T-helper 2 cell treated with Interferon-gamma antibody and Interleukin-4, amounts not matched to agents 5 μg/mL and 100 μg/mL, for 36 hours (primary cell): ENCODE results near the gene TRMT61A.

Experiments used
- DNase-seq: peaks from one replicate; pipeline ENCODE4 v3.0.0; 2021; ENCODE audit warnings: low spot score
- H3K27ac Mint-ChIP-seq: one replicate; pipeline ENCODE4 v1.8.0; 2021; ENCODE audit warnings: mild to moderate bottlenecking, mixed read lengths
- H3K27me3 Mint-ChIP-seq: one replicate; pipeline ENCODE4 v1.8.0; 2021; ENCODE audit warnings: low read depth, mixed read lengths
- H3K36me3 Mint-ChIP-seq: one replicate; pipeline ENCODE4 v1.8.0; 2021; ENCODE audit warnings: low read depth, mixed read lengths
- H3K4me1 Mint-ChIP-seq: one replicate; pipeline ENCODE4 v1.8.0; 2021; ENCODE audit warnings: low read depth, mixed read lengths
- H3K4me3 Mint-ChIP-seq: one replicate; pipeline ENCODE4 v1.8.0; 2022; ENCODE audit warnings: mild to moderate bottlenecking, moderate library complexity, mixed read lengths
- H3K9me3 Mint-ChIP-seq: one replicate; pipeline ENCODE4 v1.8.0; 2021; ENCODE audit warnings: mixed read lengths

Gene TRMT61A

DNA sequence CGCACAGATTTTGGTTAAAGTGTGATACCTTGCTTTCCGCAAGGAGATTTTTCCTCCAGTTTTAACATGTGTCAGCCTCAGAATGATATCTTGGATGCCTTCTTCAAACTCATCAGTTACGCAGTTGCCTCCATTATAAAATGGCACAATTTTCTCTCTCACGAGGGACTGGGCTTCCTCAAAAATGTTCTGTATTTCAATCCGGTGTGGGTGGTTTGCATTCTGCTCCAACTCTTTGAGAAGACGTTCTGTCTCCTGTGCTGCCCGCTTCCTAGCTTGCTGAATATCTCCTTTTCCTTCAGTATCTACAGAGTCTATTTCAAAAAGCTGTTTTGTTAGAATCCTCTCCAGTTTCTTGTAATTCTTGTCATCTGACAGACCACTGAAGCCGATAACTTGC is 31.7 kb downstream of the TRMT61A start:
- peak overlapping the region; percentile 95 for H3K4me3 Mint-ChIP-seq
- no peak for DNase-seq
- peaks cover 37% of the 10 kb centered on the region for H3K4me1 Mint-ChIP-seq
- peak overlapping the region; percentile 5 for H3K27ac Mint-ChIP-seq
- no peaks in the 10 kb centered on the region for H3K27me3 Mint-ChIP-seq
- no peaks in the 10 kb centered on the region for H3K9me3 Mint-ChIP-seq
- peaks cover 33% of the 10 kb centered on the region for H3K36me3 Mint-ChIP-seq

DNA sequence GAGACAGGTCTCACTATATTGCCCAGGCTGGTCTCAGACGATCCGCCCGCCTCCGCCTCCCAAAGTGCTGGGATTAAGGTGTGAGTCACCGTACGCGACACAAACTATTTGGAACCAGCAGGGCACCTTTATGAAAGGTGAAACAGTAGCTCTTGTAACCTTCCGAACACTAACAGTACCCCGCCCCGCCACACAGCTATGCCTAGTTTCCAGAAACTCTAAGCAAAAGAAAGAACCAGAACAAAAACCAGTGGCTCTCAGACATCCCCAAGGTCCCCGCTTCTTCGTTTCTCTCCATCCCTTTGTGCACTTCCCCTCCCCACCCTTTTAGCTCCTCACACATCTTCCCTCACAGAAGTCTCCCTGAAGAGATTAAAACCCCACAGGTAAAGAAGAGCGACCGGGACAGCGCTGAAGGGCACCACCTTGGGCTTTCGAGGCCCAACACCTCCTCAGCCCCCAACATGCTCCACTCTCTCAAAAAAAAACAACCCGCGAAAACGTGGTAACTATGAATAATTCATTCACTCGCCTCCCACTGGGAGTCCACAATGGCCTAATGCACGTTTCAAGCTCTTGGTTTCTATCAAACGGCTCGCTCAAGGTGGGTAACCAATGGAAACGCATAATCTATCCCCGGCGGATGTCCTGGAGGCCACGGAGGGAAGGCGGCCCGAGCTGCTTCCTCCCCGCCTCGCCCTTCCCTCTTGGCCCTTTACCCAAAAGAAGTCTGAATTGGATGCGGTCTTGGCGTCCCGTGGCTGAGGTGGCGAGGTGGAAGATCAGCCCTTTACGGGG is 32.6 kb downstream of the TRMT61A start:
- Mint-ChIP-seq H3K27ac (peak overlapping the region; percentile 88), H3K27me3 (no peaks in the 10 kb centered on the region), H3K9me3 (no peaks in the 10 kb centered on the region), H3K4me1 (peaks cover 38% of the 10 kb centered on the region), H3K4me3 (peak overlapping the region; percentile 95), H3K36me3 (peaks cover 33% of the 10 kb centered on the region)
- DNase-seq: peak; percentile 42

GRCh38 chr14:103562179-103562428 is 33.1 kb downstream of the TRMT61A start:
- peaks cover 33% of the 10 kb centered on the region for H3K36me3 Mint-ChIP-seq
- no peaks in the 10 kb centered on the region for H3K27me3 Mint-ChIP-seq
- peak overlapping the region; percentile 88 for H3K27ac Mint-ChIP-seq
- peaks cover 38% of the 10 kb centered on the region for H3K4me1 Mint-ChIP-seq
- no peaks in the 10 kb centered on the region for H3K9me3 Mint-ChIP-seq
- no peak for DNase-seq
- H3K4me3 Mint-ChIP-seq: peak overlapping the region; percentile 95

- Mint-ChIP-seq H3K27ac (peak within 1 kb of the TSS; percentile 92), H3K9me3 (no peaks in the 10 kb centered on the region), H3K4me3 (peak within 1 kb of the TSS; percentile 97), H3K36me3 (peaks cover 33% of the 10 kb centered on the region), H3K4me1 (peaks cover 38% of the 10 kb centered on the region), H3K27me3 (no peaks in the 10 kb centered on the region)
- DNase-seq: peak; percentile 89
These were observed 33.6 kb downstream of the TRMT61A start, which contains the start of the genes BAG5 and COA8 for GRCh38 chr14:103562429-103563225. BAG5 (minus strand) TSS chr14:103562657; CDS start chr14:103561164, 1,493 bp downstream. COA8 (plus strand) TSS chr14:103562960; CDS start chr14:103563002, 42 bp downstream.

DNA sequence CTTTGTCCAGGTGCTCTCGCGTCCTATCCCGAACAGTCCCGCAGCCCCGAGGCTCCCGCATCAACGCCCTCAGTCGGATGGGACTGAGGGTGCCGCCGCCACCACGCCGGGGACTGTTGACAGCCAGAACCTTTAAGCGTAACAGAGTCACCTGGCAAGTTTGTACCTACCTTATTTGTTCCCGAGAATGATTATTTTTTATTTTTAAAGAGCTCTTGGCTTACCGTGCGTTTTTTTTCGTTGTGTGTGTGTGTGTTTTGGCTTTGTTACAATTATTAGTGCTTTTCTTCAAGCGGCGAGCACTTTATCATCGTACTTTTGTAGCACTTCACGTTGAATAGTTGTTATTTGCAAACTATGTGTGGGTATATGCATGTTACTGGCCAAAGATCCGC is 34.2 kb downstream of the TRMT61A start:
- DNase-seq: no peak
- Mint-ChIP-seq H3K27me3 (no peaks in the 10 kb centered on the region), H3K27ac (peak overlapping the region; percentile 92), H3K4me3 (peak overlapping the region; percentile 97), H3K9me3 (no peaks in the 10 kb centered on the region), H3K4me1 (peaks cover 38% of the 10 kb centered on the region), H3K36me3 (peaks cover 32% of the 10 kb centered on the region)

- no peaks in the 10 kb centered on the region for H3K9me3 Mint-ChIP-seq
- H3K36me3 Mint-ChIP-seq: peaks cover 26% of the 10 kb centered on the region
- peak overlapping the region; percentile 92 for H3K27ac Mint-ChIP-seq
- no peaks in the 10 kb centered on the region for H3K27me3 Mint-ChIP-seq
- peaks cover 35% of the 10 kb centered on the region for H3K4me1 Mint-ChIP-seq
- no peak for DNase-seq
- H3K4me3 Mint-ChIP-seq: peak overlapping the region; percentile 97
These were observed 35.0 kb downstream of the TRMT61A start for GRCh38 chr14:103563844-103564505.

GRCh38 chr14:103568952-103569351 is 40.0 kb downstream of the TRMT61A start:
- Mint-ChIP-seq H3K4me1 (peaks cover 5% of the 10 kb centered on the region), H3K36me3 (no peaks in the 10 kb centered on the region), H3K4me3 (no peak overlapping the region), H3K9me3 (no peaks in the 10 kb centered on the region), H3K27ac (no peak overlapping the region), H3K27me3 (no peaks in the 10 kb centered on the region)
- no peak for DNase-seq

- Mint-ChIP-seq H3K27ac (no peak overlapping the region), H3K27me3 (no peaks in the 10 kb centered on the region), H3K9me3 (no peaks in the 10 kb centered on the region), H3K4me1 (peaks cover 5% of the 10 kb centered on the region), H3K36me3 (peaks cover 3% of the 10 kb centered on the region), H3K4me3 (no peak overlapping the region)
- no peak for DNase-seq
These were observed 40.4 kb downstream of the TRMT61A start for GRCh38 chr14:103569408-103569807.

- peaks cover 6% of the 10 kb centered on the region for H3K36me3 Mint-ChIP-seq
- H3K27ac Mint-ChIP-seq: no peak overlapping the region
- no peak overlapping the region for H3K4me3 Mint-ChIP-seq
- H3K27me3 Mint-ChIP-seq: no peaks in the 10 kb centered on the region
- no peaks in the 10 kb centered on the region for H3K9me3 Mint-ChIP-seq
- DNase-seq: no peak
- peaks cover 2% of the 10 kb centered on the region for H3K4me1 Mint-ChIP-seq
These were observed 45.1 kb downstream of the TRMT61A start for GRCh38 chr14:103574104-103574503.

DNA sequence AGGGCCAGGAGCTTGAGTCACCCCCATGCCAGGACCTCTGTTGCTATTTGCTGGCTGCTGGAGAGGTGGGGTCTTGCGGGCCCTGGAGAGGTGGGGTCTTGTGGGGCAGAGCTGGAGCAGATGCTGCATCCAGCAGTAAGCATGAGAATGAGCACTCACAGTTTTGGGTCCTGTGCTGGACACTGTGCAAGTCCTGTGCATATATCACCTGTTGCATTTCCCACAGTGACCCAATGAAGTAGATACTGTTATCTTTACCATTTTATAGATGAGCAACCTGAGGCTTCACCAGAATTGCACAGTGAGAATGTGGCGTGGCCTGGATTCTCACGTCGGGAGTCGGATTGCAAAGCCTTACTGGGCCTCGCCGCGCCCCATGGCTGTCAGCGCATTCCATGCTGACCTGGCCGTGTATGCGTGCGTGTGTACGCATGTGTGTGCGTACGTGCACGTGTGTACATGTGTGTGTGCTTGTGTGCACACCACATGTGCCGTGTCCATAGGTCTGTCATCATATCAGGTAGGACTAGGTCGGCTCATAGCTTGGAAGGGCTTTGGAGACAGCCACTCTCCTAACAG is 45.8 kb downstream of the TRMT61A start:
- no peak for DNase-seq
- Mint-ChIP-seq H3K27me3 (no peaks in the 10 kb centered on the region), H3K4me3 (no peak overlapping the region), H3K27ac (no peak overlapping the region), H3K4me1 (peaks cover 2% of the 10 kb centered on the region), H3K36me3 (peaks cover 6% of the 10 kb centered on the region), H3K9me3 (no peaks in the 10 kb centered on the region)

- peaks cover 6% of the 10 kb centered on the region for H3K36me3 Mint-ChIP-seq
- H3K27ac Mint-ChIP-seq: no peak overlapping the region
- no peak overlapping the region for H3K4me3 Mint-ChIP-seq
- H3K4me1 Mint-ChIP-seq: no peaks in the 10 kb centered on the region
- no peaks in the 10 kb centered on the region for H3K27me3 Mint-ChIP-seq
- no peak for DNase-seq
- H3K9me3 Mint-ChIP-seq: no peaks in the 10 kb centered on the region
These were observed 47.5 kb downstream of the TRMT61A start for GRCh38 chr14:103576371-103577024.

- DNase-seq: no peak
- Mint-ChIP-seq H3K4me3 (no peak overlapping the region), H3K36me3 (peaks cover 6% of the 10 kb centered on the region), H3K4me1 (no peaks in the 10 kb centered on the region), H3K27me3 (no peaks in the 10 kb centered on the region), H3K9me3 (no peaks in the 10 kb centered on the region), H3K27ac (no peak overlapping the region)
These were observed 49.5 kb downstream of the TRMT61A start for GRCh38 chr14:103578401-103579075.

DNA sequence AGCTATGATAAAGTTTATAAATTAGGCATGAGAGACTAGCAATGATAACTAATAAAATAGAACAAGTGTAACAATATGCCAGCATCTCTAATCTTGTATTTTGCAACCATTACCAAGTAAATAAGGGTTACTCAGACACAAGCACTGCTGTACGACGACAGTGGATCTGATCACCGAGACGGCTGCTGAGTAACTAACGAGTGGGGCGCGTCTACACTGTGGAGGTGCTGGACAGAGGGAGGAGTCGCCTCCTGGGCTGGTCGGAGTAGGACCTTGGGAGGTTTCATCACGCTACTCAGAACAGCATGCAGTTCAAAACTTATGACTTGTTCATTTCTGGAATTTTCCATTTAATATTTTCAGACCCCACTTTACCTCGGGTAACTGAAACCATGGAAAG is 52.2 kb downstream of the TRMT61A start:
- Mint-ChIP-seq H3K27me3 (no peaks in the 10 kb centered on the region), H3K9me3 (no peaks in the 10 kb centered on the region), H3K4me1 (no peaks in the 10 kb centered on the region), H3K4me3 (no peak overlapping the region), H3K36me3 (peaks cover 2% of the 10 kb centered on the region), H3K27ac (no peak overlapping the region)
- DNase-seq: no peak
